Peyer's patch (tissue), 4 donors: ENCODE data around the gene CPNE2.

Experiments used
- CTCF ChIP-seq, 6 experiments: fragments of 450-650 bp in 4 of 6; fragments of 200-600 bp in 2 of 6; sonication (generic) in 1 of 6; IDR thresholded peaks; one replicate each; pipeline ENCODE4 v1.5.1; 2017 to 2019; ENCODE audit warnings: antibody characterized with exemption in 6 of 6, mild to moderate bottlenecking in 3 of 6, moderate library complexity in 1 of 6
- POLR2A ChIP-seq, 2 donors: fragments of 450-650 bp; IDR thresholded peaks; one replicate each; pipeline ENCODE4 v1.5.1; 2017; ENCODE audit warnings: antibody characterized with exemption in 2 of 2, mild to moderate bottlenecking in 2 of 2, moderate library complexity in 2 of 2

- TF ChIP-seq POLR2A (IDR thresholded peaks at IDR 0.05) (no peak), CTCF (IDR thresholded peaks at IDR 0.05) (no peak)
Measured at GRCh38 chr16:57178196-57178595, 85.8 kb downstream of the CPNE2 start.
